Measurements from ENCODE around the gene ENPEP. TPM values are rescaled to one million over a fixed set of nuclear protein-coding genes. Genes with fewer than 3 reads are reported as not detected.

ENPEP gene
- total RNA-seq, 2 experiments from 2014 or later, result 0.02 TPM; not detected in 1

DNA sequence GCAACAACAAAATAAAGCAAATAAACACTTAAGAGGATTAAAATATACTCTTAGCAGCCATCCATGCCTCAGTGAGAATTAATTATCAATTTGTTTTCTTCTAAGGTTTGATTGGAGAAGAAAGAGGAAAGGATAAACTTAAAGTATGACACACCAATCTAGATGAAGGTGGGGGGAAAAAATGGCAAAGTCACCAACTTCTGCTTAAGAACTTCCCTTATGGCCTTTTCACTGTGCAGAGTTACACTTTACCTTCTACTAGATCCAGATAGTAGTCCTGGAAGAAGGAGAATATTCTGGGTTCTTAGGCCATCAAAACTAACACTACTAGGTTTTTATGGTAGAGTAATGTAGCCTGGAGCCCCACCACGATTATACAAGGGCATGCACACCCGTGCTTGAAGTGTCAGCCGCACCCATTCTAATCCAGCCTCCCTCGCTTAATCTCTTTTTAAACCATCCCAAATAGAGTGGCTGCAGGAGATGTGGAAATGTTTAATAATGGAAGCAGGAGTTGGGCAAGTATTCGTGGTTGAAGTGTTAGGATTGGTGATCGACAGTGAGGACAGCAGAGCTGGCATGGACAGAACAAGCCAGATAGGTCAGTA lies 14.1 kb downstream of the ENPEP start:
- CTCF ChIA-PET, result no interaction called here
- Mint-ChIP-seq H3K27ac (no peak overlapping the region), H3K9me3 (no peaks in the 10 kb centered on the region), H3K36me3 (ENCODE audit: low read depth) (no peaks in the 10 kb centered on the region), H3K4me3 (no peak overlapping the region), H3K27me3 (peaks cover 24% of the 10 kb centered on the region), H3K4me1 (no peaks in the 10 kb centered on the region)
- no peak for DNase-seq
- POLR2A ChIA-PET, result no interaction called here

DNA sequence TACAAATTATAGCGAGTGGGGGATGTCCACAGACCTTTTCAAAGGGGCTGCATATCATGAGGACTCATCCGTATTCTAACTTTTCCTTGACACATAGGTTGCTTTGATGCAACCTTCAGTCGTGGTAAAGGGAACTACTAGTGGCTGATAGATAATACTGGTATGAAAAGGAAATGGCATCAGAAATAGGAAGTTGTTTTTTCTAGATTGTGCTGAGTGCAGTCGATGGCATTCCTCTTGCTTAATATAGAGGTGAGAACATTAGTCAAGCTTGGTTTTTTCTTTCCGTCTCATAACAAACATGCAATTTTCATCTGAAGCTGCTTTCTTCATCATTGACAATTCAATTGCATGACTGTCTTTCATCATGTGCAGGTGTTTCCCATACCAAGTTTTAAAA lies 16.6 kb downstream of the ENPEP start:
- POLR2A ChIA-PET, result no interaction called here
- Mint-ChIP-seq H3K4me1 (no peaks in the 10 kb centered on the region), H3K9me3 (no peaks in the 10 kb centered on the region), H3K4me3 (no peak overlapping the region), H3K27ac (no peak overlapping the region), H3K27me3 (peaks cover 25% of the 10 kb centered on the region), H3K36me3 (ENCODE audit: low read depth) (no peaks in the 10 kb centered on the region)
- no peak for DNase-seq
- CTCF ChIA-PET, result no interaction called here

DNA sequence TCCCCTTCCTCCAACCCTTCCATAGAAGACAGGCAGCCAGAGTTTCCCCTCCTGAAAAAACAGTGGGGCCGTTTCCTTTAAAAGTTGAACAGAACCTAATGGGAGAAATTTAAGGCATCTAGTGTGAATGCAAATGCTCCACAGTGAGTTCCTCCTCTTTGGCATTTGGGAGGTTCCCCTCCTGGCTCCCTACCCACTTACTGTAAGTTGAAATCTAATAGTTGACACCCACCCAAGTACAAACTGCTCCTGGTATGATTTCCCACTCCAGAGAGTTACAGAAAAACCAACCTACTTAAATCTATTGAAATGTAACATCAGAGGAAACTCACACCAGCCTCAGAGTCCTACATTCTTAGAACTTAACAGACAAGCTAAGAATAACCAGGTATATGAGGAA lies 17.6 kb downstream of the ENPEP start:
- CTCF ChIA-PET, result no interaction called here
- no peak overlapping the region for H3K4me3 Mint-ChIP-seq
- POLR2A ChIA-PET, result no interaction called here
- no peak for DNase-seq
- no peaks in the 10 kb centered on the region for H3K4me1 Mint-ChIP-seq
- H3K9me3 Mint-ChIP-seq, result no peaks in the 10 kb centered on the region
- no peak overlapping the region for H3K27ac Mint-ChIP-seq
- H3K36me3 Mint-ChIP-seq (ENCODE audit: low read depth), result no peaks in the 10 kb centered on the region
- H3K27me3 Mint-ChIP-seq, result peaks cover 26% of the 10 kb centered on the region

DNA sequence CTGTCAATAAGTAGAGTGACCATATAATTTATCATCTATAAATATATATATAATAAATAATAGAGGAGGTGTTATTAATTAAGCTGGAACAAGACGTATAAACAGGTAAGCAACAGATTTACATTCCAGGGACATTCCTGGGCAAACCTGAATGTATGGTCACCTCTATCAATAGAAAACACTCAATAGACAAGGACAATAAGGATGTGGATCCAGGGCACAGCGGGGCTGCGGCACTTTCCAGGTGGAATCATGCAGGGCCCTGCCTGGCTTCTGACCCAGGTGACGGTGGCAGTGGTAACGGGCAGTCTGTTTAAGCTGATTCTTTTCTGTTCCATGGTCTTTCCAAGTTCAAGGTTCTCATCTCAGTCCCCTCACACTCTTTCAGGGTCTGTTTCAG lies 22.5 kb downstream of the ENPEP start:
- POLR2A ChIA-PET, result no interaction called here
- Mint-ChIP-seq H3K36me3 (ENCODE audit: low read depth) (no peaks in the 10 kb centered on the region), H3K4me3 (no peak overlapping the region), H3K27ac (no peak overlapping the region), H3K9me3 (no peaks in the 10 kb centered on the region), H3K4me1 (no peaks in the 10 kb centered on the region), H3K27me3 (peaks cover 19% of the 10 kb centered on the region)
- CTCF ChIA-PET, result no interaction called here
- DNase-seq, result no peak

- Mint-ChIP-seq H3K27ac (no peak overlapping the region), H3K4me1 (no peaks in the 10 kb centered on the region), H3K9me3 (no peaks in the 10 kb centered on the region), H3K36me3 (ENCODE audit: low read depth) (no peaks in the 10 kb centered on the region), H3K4me3 (no peak overlapping the region), H3K27me3 (peaks cover 14% of the 10 kb centered on the region)
- no peak for DNase-seq
- CTCF ChIA-PET, result no interaction called here
- POLR2A ChIA-PET, result no interaction called here
Measured at GRCh38 chr4:110499126-110499525, 23.2 kb downstream of the ENPEP start.

- ChIA-PET CTCF (no interaction called here), POLR2A (no interaction called here)
- Mint-ChIP-seq H3K36me3 (ENCODE audit: low read depth) (no peaks in the 10 kb centered on the region), H3K27ac (no peak overlapping the region), H3K4me1 (no peaks in the 10 kb centered on the region), H3K27me3 (peaks cover 7% of the 10 kb centered on the region), H3K9me3 (no peaks in the 10 kb centered on the region), H3K4me3 (no peak overlapping the region)
- DNase-seq, result no peak
Measured at GRCh38 chr4:110501826-110502225, 25.9 kb downstream of the ENPEP start.

- Mint-ChIP-seq H3K4me1 (no peaks in the 10 kb centered on the region), H3K4me3 (no peak overlapping the region), H3K27me3 (peaks cover 3% of the 10 kb centered on the region), H3K36me3 (ENCODE audit: low read depth) (no peaks in the 10 kb centered on the region), H3K9me3 (no peaks in the 10 kb centered on the region), H3K27ac (no peak overlapping the region)
- no peak for DNase-seq
- ChIA-PET CTCF (no interaction called here), POLR2A (no interaction called here)
Measured at GRCh38 chr4:110503270-110504083, 27.5 kb downstream of the ENPEP start.

DNA sequence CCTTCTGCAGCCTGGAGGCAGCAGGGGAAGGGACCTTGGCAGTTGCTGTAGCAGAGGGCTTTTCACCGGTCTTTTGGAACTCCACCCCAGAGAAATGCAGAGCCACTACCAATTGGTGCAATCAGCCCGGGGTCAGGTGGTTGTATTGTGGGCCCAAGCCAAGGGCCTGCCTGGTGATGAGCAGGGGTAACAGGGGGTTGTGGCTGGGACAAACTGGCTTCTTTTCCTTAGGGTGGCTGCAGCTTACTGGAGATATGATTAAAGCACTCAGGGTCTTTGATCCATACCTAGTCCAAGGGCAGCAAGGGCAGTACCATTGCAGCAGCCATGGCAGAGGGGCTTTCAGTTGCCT lies 28.1 kb downstream of the ENPEP start:
- no peak for DNase-seq
- H3K27ac Mint-ChIP-seq, result no peak overlapping the region
- peaks cover 1% of the 10 kb centered on the region for H3K27me3 Mint-ChIP-seq
- no peaks in the 10 kb centered on the region for H3K9me3 Mint-ChIP-seq
- no peaks in the 10 kb centered on the region for H3K36me3 Mint-ChIP-seq (ENCODE audit: low read depth)
- no peaks in the 10 kb centered on the region for H3K4me1 Mint-ChIP-seq
- POLR2A ChIA-PET, result no interaction called here
- H3K4me3 Mint-ChIP-seq, result no peak overlapping the region
- CTCF ChIA-PET, result no interaction called here

DNA sequence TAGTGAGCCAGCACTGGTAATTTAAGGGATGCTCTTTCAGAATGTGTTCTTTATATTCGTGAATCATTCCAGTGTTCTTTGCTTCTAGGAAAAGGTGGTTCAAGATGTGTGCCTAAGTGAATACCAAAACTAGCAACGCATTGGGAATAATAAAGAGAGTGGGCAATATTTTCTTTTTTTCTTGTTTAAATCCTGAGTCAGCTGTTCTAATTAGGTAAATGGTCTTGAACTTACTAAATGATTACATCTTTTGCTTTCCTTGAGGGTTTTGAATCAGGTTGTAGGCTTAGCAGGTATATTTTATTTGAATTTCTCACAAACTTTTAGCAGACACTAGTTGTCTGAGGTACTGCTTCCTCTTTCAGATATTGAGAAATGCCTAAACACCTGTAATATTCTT lies 29.5 kb downstream of the ENPEP start:
- ChIA-PET POLR2A (no interaction called here), CTCF (no interaction called here)
- H3K27me3 Mint-ChIP-seq, result no peaks in the 10 kb centered on the region
- H3K9me3 Mint-ChIP-seq, result no peaks in the 10 kb centered on the region
- no peak for DNase-seq
- H3K27ac Mint-ChIP-seq, result no peak overlapping the region
- no peaks in the 10 kb centered on the region for H3K36me3 Mint-ChIP-seq (ENCODE audit: low read depth)
- H3K4me1 Mint-ChIP-seq, result no peaks in the 10 kb centered on the region
- H3K4me3 Mint-ChIP-seq, result no peak overlapping the region

DNA sequence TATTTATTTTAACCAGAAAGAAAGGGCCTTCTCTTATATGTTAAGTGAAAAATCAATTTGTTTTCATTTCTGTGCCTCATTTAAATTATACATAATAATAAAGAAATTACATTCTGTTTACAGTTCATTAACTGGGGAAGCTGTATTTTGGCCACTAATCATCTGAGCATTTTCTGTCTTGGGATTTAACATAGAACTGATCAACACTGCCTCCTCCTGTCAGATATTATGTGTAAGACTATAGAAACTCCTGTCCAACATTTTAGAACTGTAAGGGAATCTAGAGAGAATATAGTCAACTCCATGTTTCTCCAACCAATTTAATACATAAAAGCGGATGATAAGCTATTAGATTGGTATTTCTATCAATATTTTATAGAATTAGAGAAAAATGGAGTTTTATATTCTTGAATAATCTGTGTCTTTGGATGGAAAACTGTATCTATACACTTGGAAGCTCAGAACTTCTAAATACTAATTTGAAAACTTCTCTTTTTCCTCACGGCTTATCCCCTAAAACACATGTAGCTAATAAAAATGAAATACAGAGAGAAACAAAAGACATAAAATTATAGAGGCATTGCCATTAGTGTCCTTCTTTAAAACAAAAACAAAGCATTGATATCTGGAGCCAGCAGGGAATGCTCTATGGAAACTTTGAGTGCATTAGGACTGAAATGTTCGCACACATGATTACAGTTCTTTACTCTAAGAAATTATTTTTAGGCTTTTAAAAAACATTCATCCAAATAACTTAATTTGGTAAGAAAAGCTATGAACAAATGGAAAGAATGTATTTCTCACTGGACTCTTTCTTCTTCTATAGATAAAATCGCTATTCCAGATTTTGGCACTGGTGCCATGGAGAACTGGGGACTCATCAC lies 33.1 kb downstream of the ENPEP start:
- CTCF ChIA-PET, result interaction anchor here (0.8 to 1.5 kb wide), 3 partner anchors 20 to 511 kb away, joined by 3 to 5 read pairs (median 3); no protein-coding TSS in a partner anchor
- Mint-ChIP-seq H3K4me3 (no peak overlapping the region), H3K36me3 (ENCODE audit: low read depth) (no peaks in the 10 kb centered on the region), H3K27ac (no peak overlapping the region), H3K9me3 (no peaks in the 10 kb centered on the region), H3K4me1 (no peaks in the 10 kb centered on the region), H3K27me3 (no peaks in the 10 kb centered on the region)
- DNase-seq, result no peak
- POLR2A ChIA-PET, result no interaction called here

- H3K27me3 Mint-ChIP-seq, result no peaks in the 10 kb centered on the region
- ChIA-PET POLR2A (no interaction called here), CTCF (interaction anchor here (0.6 kb wide), 1 partner anchor 636 kb away, joined by 3 read pairs; no protein-coding TSS in a partner anchor)
- peaks cover 3% of the 10 kb centered on the region for H3K4me1 Mint-ChIP-seq
- no peak for DNase-seq
- H3K4me3 Mint-ChIP-seq, result no peak overlapping the region
- no peak overlapping the region for H3K27ac Mint-ChIP-seq
- H3K9me3 Mint-ChIP-seq, result no peaks in the 10 kb centered on the region
- H3K36me3 Mint-ChIP-seq (ENCODE audit: low read depth), result no peaks in the 10 kb centered on the region
Measured at GRCh38 chr4:110510277-110510676, 34.3 kb downstream of the ENPEP start.

GRCh38 chr4:110510955-110511544 lies 35.1 kb downstream of the ENPEP start:
- H3K9me3 Mint-ChIP-seq, result no peaks in the 10 kb centered on the region
- no peaks in the 10 kb centered on the region for H3K36me3 Mint-ChIP-seq (ENCODE audit: low read depth)
- ChIA-PET CTCF (interaction anchor here (0.6 kb wide), 1 partner anchor 637 kb away, joined by 3 read pairs; no protein-coding TSS in a partner anchor), POLR2A (no interaction called here)
- no peak overlapping the region for H3K27ac Mint-ChIP-seq
- H3K4me3 Mint-ChIP-seq, result no peak overlapping the region
- H3K27me3 Mint-ChIP-seq, result no peaks in the 10 kb centered on the region
- DNase-seq, result no peak
- peaks cover 10% of the 10 kb centered on the region for H3K4me1 Mint-ChIP-seq

GRCh38 chr4:110512901-110513300 lies 36.9 kb downstream of the ENPEP start:
- H3K27ac Mint-ChIP-seq, result no peak overlapping the region
- ChIA-PET CTCF (interaction anchor here (1.1 to 1.4 kb wide), 2 partner anchors 22 to 514 kb away, joined by 4 to 6 read pairs; no protein-coding TSS in a partner anchor), POLR2A (no interaction called here)
- H3K9me3 Mint-ChIP-seq, result no peaks in the 10 kb centered on the region
- no peaks in the 10 kb centered on the region for H3K36me3 Mint-ChIP-seq (ENCODE audit: low read depth)
- no peak for DNase-seq
- peaks cover 3% of the 10 kb centered on the region for H3K27me3 Mint-ChIP-seq
- peaks cover 14% of the 10 kb centered on the region for H3K4me1 Mint-ChIP-seq
- H3K4me3 Mint-ChIP-seq, result no peak overlapping the region
